Measurements from ENCODE around the gene ZBED4. TPM values are rescaled to one million over a fixed set of nuclear protein-coding genes. Genes with fewer than 3 reads are reported as not detected.

ZBED4 gene
- total RNA-seq, 2 experiments from 2014 or later: 14.8 to 15.0 TPM

- H3K4me3 Mint-ChIP-seq: peak overlapping the region; percentile 48
- peaks cover 5% of the 10 kb centered on the region for H3K4me1 Mint-ChIP-seq (ENCODE audit: low read depth)
- H3K36me3 Mint-ChIP-seq (ENCODE audit: low read depth): no peaks in the 10 kb centered on the region
- Histone ChIP-seq H3K27ac (ENCODE audit: low read depth in 1 of 2, low read length in 2 of 2) (peak overlapping the region in 1 of 2 donors; percentile 35), H3K36me3 (ENCODE audit: insufficient read depth, low read length) (no peaks in the 10 kb centered on the region), H3K4me3 (ENCODE audit: low read length) (no peak overlapping the region), H3K27me3 (ENCODE audit: control insufficient read depth in 1 of 2, insufficient read depth in 2 of 2, low read length in 2 of 2) (no peaks in the 10 kb centered on the region), H3K9me3 (ENCODE audit: control insufficient read depth in 1 of 2, insufficient read depth in 1 of 2, low read length in 2 of 2) (peaks cover 0 to 10% of the 10 kb centered on the region in 2 experiments), H3K4me1 (ENCODE audit: insufficient read depth, low read length) (peaks cover 60% of the 10 kb centered on the region)
- no peaks in the 10 kb centered on the region for H3K9me3 Mint-ChIP-seq
- peak overlapping the region; percentile 63 for H3K27ac Mint-ChIP-seq
- DNase-seq: no peak
- no peak for TF ChIP-seq CTCF (IDR thresholded peaks at IDR 0.05)
- no peak for ATAC-seq (ENCODE audit: poor library complexity)
- ChIA-PET CTCF (no interaction called here), POLR2A (interaction anchor here (1.2 to 3.2 kb wide), 3 partner anchors 13 to 29 kb away, joined by 4 to 92 read pairs (median 32); partner anchors contain the start of gene PIM3)
- H3K27me3 Mint-ChIP-seq: no peaks in the 10 kb centered on the region
- intact Hi-C loops (cut with DNase I, micrococcal nuclease): loop anchor here (2.0 to 10.0 kb wide), 3 partner anchors 33 to 257 kb away; no protein-coding TSS in a partner anchor
These were observed 84.3 kb downstream of the ZBED4 start for GRCh38 chr22:49937758-49938564.

DNA sequence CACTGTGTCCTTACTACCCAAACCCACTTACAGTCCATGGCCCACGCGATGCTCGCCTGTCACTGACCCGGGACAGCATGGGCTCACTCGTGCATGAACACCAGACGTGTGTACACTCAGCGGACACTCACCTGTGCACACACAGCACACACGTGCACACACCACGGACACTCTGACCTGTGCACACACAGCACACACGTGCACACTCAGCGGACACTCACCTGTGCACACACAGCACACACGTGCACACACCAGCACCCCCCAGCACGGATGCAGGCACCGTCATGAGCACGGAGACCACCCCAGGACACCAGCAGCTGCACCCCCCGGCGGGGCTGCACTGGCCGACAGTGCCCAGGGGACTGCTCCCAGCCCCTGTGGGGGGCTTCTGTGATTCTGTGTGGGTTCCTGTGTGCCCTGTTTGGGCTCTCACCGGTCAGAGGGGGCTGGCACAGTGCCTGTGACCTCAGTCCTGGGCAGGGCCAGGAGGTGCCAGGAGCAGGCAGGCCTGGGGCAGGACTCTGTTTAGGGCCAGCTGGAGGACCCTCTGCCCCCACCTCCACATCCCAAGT, 85.0 kb downstream of the ZBED4 start:
- peaks cover 57% of the 10 kb centered on the region for H3K4me1 ChIP-seq (ENCODE audit: insufficient read depth, low read length)
- H3K9me3 Mint-ChIP-seq: no peaks in the 10 kb centered on the region
- no peaks in the 10 kb centered on the region for H3K27me3 Mint-ChIP-seq
- intact Hi-C loops (cut with DNase I, micrococcal nuclease): loop anchor here (5.0 to 10.0 kb wide), 2 partner anchors 254 to 256 kb away; no protein-coding TSS in a partner anchor
- no peaks in the 10 kb centered on the region for H3K4me1 Mint-ChIP-seq (ENCODE audit: low read depth)
- no peaks in the 10 kb centered on the region for H3K27me3 ChIP-seq (ENCODE audit: control insufficient read depth in 1 of 2, insufficient read depth in 2 of 2, low read length in 2 of 2)
- DNase-seq: no peak
- ChIA-PET POLR2A (interaction anchor here (1.2 kb wide), 1 partner anchor 12 kb away, joined by 4 read pairs; no protein-coding TSS in a partner anchor), CTCF (no interaction called here)
- no peak overlapping the region for H3K4me3 Mint-ChIP-seq
- no peak overlapping the region for H3K4me3 ChIP-seq (ENCODE audit: low read length)
- no peak for TF ChIP-seq CTCF (IDR thresholded peaks at IDR 0.05)
- ATAC-seq (ENCODE audit: poor library complexity): no peak
- peak overlapping the region; percentile 63 for H3K27ac Mint-ChIP-seq
- H3K27ac ChIP-seq (ENCODE audit: low read depth in 1 of 2, low read length in 2 of 2): no peak overlapping the region
- no peaks in the 10 kb centered on the region for H3K36me3 ChIP-seq (ENCODE audit: insufficient read depth, low read length)
- peaks cover 0 to 5% of the 10 kb centered on the region in 2 experiments for H3K9me3 ChIP-seq (ENCODE audit: control insufficient read depth in 1 of 2, insufficient read depth in 1 of 2, low read length in 2 of 2)
- H3K36me3 Mint-ChIP-seq (ENCODE audit: low read depth): no peaks in the 10 kb centered on the region

Other genes with a start within 250 kb of the ZBED4 start
- gene BRD1, start 26.0 kb upstream of the ZBED4 start, total RNA-seq: 100 to 1,000 TPM; 129 to 130 TPM
- 10 to 100 TPM; 13.5 to 14.6 TPM for gene ALG12, start 64.6 kb downstream of the ZBED4 start, total RNA-seq
- gene CRELD2, start 64.8 kb downstream of the ZBED4 start, total RNA-seq: 10 to 100 TPM; 21.2 to 23.3 TPM
- 100 to 1,000 TPM; 224 to 230 TPM for gene PIM3, start 106.9 kb downstream of the ZBED4 start, total RNA-seq
- gene IL17REL, start 158.9 kb downstream of the ZBED4 start, total RNA-seq: not detected
- not detected for gene TTLL8, start 204.5 kb downstream of the ZBED4 start, total RNA-seq
- under 1 TPM in 1 of 2 experiments, not detected in 1; 0.16 TPM for gene MLC1, start 231.6 kb downstream of the ZBED4 start, total RNA-seq
- gene MOV10L1, start 236.2 kb downstream of the ZBED4 start, total RNA-seq: not detected